PC-3 (cell line): Measurements from ENCODE around the gene PAOX. TPM values are rescaled to one million over a fixed set of nuclear protein-coding genes. Genes with fewer than 3 reads are reported as not detected.

ENCODE experiments used
- ATAC-seq: fragments of 200-7000 bp; cut with Tn5 transposase; 2 replicates; pipeline ENCODE4 v1.9.1; 2020; ENCODE audit warnings: mild to moderate bottlenecking, moderate library complexity
- BruUV-seq: library from RNA; stranded (reverse); fragments of 400-500 nt; replicated peaks from 2 replicates; lab custom pipeline; 2021; lab: Mats Ljungman, UMichigan
- CTCF ChIA-PET: fragments of 300-600 bp; sonication (Branson Sonifier 250); formaldehyde crosslinking; loops from one replicate; lab custom pipeline; 2022; ENCODE audit warnings: antibody characterized with exemption; lab: Charles Lee
- POLR2A ChIA-PET: fragments of 300-600 bp; sonication (Branson Sonifier 250); formaldehyde crosslinking; loops from one replicate; lab custom pipeline; 2022; ENCODE audit warnings: antibody characterized with exemption; ENCODE audit not compliant: unreplicated experiment; lab: Charles Lee
- DNase-seq: peaks from one replicate; pipeline ENCODE4 v3.0.0-alpha.2; 2015
- H2AFZ ChIP-seq: fragments of 300-600 bp; sonication (generic); 2 replicates; pipeline ENCODE4 v1.6.0; 2016; ENCODE audit warnings: antibody characterized with exemption, low read length
- H3F3A ChIP-seq: fragments of 300-600 bp; sonication (generic); one replicate; pipeline ENCODE4 v1.6.0; 2017; ENCODE audit warnings: antibody characterized with exemption, low read length, control low read depth, mild to moderate bottlenecking; ENCODE audit not compliant: unreplicated experiment
- H3K27ac ChIP-seq: fragments of 300-600 bp; sonication (generic); 2 replicates; pipeline ENCODE4 v1.5.1; 2016; ENCODE audit warnings: mild to moderate bottlenecking, low read length
- H3K27me3 ChIP-seq: fragments of 300-600 bp; sonication (generic); 2 replicates; pipeline ENCODE4 v1.6.1; 2016; ENCODE audit warnings: low read length, mixed read lengths
- H3K36me3 ChIP-seq: fragments of 300-600 bp; sonication (generic); 2 replicates; pipeline ENCODE4 v1.6.1; 2016; ENCODE audit warnings: low read depth, mixed run types, low read length, mixed read lengths
- H3K4me1 ChIP-seq: fragments of 300-600 bp; sonication (generic); 2 replicates; pipeline ENCODE4 v1.5.1; 2016; ENCODE audit warnings: low read length; ENCODE audit not compliant: insufficient read depth
- H3K4me2 ChIP-seq: fragments of 300-600 bp; sonication (generic); 2 replicates; pipeline ENCODE4 v1.6.0; 2016; ENCODE audit warnings: low read length
- H3K4me3 ChIP-seq: fragments of 300-600 bp; sonication (generic); 2 replicates; pipeline ENCODE4 v1.5.1; 2016; ENCODE audit warnings: mild to moderate bottlenecking, low read length, mixed read lengths
- H3K79me2 ChIP-seq: fragments of 300-600 bp; sonication (generic); 2 replicates; pipeline ENCODE4 v1.6.1; 2017; ENCODE audit warnings: low read length, mixed read lengths
- H3K9ac ChIP-seq: fragments of 300-600 bp; sonication (generic); 2 replicates; pipeline ENCODE4 v1.6.0; 2016; ENCODE audit warnings: mild to moderate bottlenecking, low read length
- H3K9me2 ChIP-seq: fragments of 300-600 bp; sonication (generic); replicated peaks from 2 replicates; pipeline ENCODE4 v1.6.1; 2016; ENCODE audit warnings: mixed run types, low read length, mixed read lengths
- H3K9me3 ChIP-seq: fragments of 300-600 bp; sonication (generic); 2 replicates; pipeline ENCODE4 v1.6.1; 2016; ENCODE audit warnings: low read length, mixed read lengths
- H4K20me1 ChIP-seq: fragments of 300-600 bp; sonication (generic); 2 replicates; pipeline ENCODE4 v1.6.1; 2016; ENCODE audit warnings: low read length, mixed read lengths
- EZH2 ChIP-seq: fragments of 300-600 bp; sonication (generic); IDR thresholded peaks from one replicate; pipeline ENCODE4 v1.6.1; 2017; ENCODE audit warnings: antibody characterized with exemption, mild to moderate bottlenecking, low read length; ENCODE audit not compliant: unreplicated experiment
- EZH2phosphoT487 ChIP-seq: fragments of 300-600 bp; sonication (generic); IDR thresholded peaks from 2 replicates; pipeline ENCODE4 v1.6.1; 2018; ENCODE audit warnings: mild to moderate bottlenecking, antibody characterized with exemption, low read length, borderline replicate concordance
- intact Hi-C: fragments of 100-400 bp; cut with micrococcal nuclease; formaldehyde crosslinking; loops from 2 replicates; pipeline ENCODE4 v1.9.0; 2023
- total RNA-seq: library from RNA; depleted of rRNA; stranded (reverse); fragments of >200 nt; gene quantifications from 2 replicates; pipeline ENCODE4 v1.2.3, GENCODE V29; 2014
- TF ChIP-seq, protein P1 (sequence below): fragments of 300-600 bp; sonication (generic); conservative IDR thresholded peaks from 2 replicates; pipeline ENCODE4 v1.5.1; 2017; ENCODE audit warnings: antibody characterized with exemption, low read depth, mild to moderate bottlenecking, low read length

The PAOX gene
- total RNA-seq, 1 experiment from 2014 or later: 4.1 TPM

DNA sequence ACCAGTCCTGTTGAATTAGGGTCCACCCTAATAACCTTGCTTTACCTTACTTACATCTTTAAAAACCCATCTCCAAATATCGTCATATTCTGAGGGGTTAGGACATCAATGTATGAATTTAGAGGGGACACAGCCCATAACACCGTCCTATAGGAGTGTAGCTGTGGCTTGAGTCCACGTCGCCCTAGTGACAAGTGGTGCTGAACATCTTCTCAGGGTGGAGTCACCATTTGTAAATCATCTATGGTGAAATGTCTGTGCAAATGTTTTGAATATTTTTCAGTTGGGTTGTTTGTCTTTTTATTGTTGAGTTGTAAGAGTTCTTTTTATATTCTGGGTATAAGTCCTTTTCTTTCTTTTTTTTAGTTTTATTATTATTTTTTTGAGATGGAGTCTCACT, 37.1 kb upstream of the PAOX start:
- intact Hi-C loops: no loop called here
- POLR2A ChIA-PET: no interaction called here

DNA sequence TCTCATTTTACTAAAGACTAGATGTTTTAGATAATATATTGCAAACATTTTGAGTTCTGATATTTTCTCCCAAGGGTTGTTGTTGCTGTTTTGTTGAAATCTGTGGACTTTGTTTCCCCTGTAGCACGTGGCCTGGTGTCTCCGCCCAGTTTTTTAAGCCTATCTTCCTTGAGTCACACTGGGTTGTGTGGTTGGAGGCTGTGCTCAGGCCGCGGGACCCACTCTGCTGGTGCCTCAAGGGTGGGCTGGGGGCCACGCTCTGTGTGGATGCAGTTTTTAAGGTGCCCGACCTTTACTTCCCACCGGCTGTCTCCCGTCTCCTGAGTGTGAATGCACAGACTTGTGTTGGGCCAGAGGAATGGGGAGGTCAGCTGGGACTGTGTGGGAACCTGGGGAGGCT, 36.1 kb upstream of the PAOX start:
- ChIA-PET CTCF (no interaction called here), POLR2A (no interaction called here)
- Histone ChIP-seq H2AFZ (no peak overlapping the region), H3F3A (no peaks in the 10 kb centered on the region), H3K4me3 (no peak overlapping the region), H4K20me1 (no peaks in the 10 kb centered on the region), H3K4me1 (peaks cover 5% of the 10 kb centered on the region; the same call in 1 of the 2 replicates), H3K4me2 (no peak overlapping the region), H3K9ac (no peak overlapping the region), H3K9me2 (no peaks in the 10 kb centered on the region), H3K79me2 (no peaks in the 10 kb centered on the region), H3K36me3 (no peaks in the 10 kb centered on the region), H3K27me3 (no peaks in the 10 kb centered on the region), H3K9me3 (no peaks in the 10 kb centered on the region), H3K27ac (no peak overlapping the region)
- intact Hi-C loops: no loop called here
- ATAC-seq: no peak
- no peak for DNase-seq
- BruUV-seq: no TSS peak
- TF ChIP-seq, protein P1, sequence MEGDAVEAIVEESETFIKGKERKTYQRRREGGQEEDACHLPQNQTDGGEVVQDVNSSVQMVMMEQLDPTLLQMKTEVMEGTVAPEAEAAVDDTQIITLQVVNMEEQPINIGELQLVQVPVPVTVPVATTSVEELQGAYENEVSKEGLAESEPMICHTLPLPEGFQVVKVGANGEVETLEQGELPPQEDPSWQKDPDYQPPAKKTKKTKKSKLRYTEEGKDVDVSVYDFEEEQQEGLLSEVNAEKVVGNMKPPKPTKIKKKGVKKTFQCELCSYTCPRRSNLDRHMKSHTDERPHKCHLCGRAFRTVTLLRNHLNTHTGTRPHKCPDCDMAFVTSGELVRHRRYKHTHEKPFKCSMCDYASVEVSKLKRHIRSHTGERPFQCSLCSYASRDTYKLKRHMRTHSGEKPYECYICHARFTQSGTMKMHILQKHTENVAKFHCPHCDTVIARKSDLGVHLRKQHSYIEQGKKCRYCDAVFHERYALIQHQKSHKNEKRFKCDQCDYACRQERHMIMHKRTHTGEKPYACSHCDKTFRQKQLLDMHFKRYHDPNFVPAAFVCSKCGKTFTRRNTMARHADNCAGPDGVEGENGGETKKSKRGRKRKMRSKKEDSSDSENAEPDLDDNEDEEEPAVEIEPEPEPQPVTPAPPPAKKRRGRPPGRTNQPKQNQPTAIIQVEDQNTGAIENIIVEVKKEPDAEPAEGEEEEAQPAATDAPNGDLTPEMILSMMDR: no peak
- TF ChIP-seq EZH2 (no peak), EZH2phosphoT487 (no peak)

More for the DNA sequence above, 37.1 kb upstream of the PAOX start:
- ATAC-seq: no peak
- Histone ChIP-seq H2AFZ (no peak overlapping the region), H4K20me1 (no peaks in the 10 kb centered on the region), H3K9me2 (no peaks in the 10 kb centered on the region), H3K4me1 (peaks cover 5% of the 10 kb centered on the region; the same call in 1 of the 2 replicates), H3K27ac (no peak overlapping the region), H3K9me3 (no peaks in the 10 kb centered on the region), H3K9ac (no peak overlapping the region), H3K27me3 (peaks cover 6% of the 10 kb centered on the region; the same call in 1 of the 2 replicates), H3K4me3 (no peak overlapping the region), H3K36me3 (no peaks in the 10 kb centered on the region), H3K4me2 (no peak overlapping the region), H3K79me2 (no peaks in the 10 kb centered on the region), H3F3A (no peaks in the 10 kb centered on the region)
- TF ChIP-seq EZH2phosphoT487 (no peak), EZH2 (no peak)
- TF ChIP-seq, protein P1: no peak
- BruUV-seq: no TSS peak
- CTCF ChIA-PET: no interaction called here
- DNase-seq: no peak

DNA sequence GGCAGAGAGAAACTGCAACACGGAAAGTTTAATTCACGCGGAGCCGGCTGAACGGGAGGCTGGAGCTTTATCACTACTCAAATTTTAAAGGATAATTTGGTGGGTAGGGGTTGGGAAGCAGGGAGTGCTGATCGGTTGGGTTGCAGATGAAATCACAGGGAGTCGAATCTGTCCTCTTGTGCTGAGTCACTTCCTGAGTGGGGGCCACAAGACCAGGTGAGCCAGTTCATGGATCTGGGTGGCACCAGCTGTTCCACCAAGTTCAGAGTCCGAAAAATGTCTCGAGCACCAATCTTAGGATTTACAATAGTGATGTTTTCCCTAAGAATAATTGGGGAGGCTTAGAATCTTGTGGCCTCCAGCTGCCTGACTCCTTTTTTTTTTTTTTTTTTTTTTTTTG, 35.5 kb upstream of the PAOX start:
- H3K79me2 ChIP-seq: no peaks in the 10 kb centered on the region
- DNase-seq (no peak), ATAC-seq (no peak)
- ChIA-PET POLR2A (no interaction called here), CTCF (interaction anchor here (0.6 kb wide), 1 partner anchor 14 kb away, joined by 4 read pairs; no protein-coding TSS in a partner anchor)
- H3K9me2 ChIP-seq: no peaks in the 10 kb centered on the region
- H3F3A ChIP-seq: no peaks in the 10 kb centered on the region
- no peak overlapping the region for H3K9ac ChIP-seq
- no TSS peak for BruUV-seq
- no peak overlapping the region for H3K27ac ChIP-seq
- no peak overlapping the region for H3K4me2 ChIP-seq
- H3K4me1 ChIP-seq: peaks cover 5% of the 10 kb centered on the region; the same call in 1 of the 2 replicates
- H3K4me3 ChIP-seq: no peak overlapping the region
- H4K20me1 ChIP-seq: no peaks in the 10 kb centered on the region
- TF ChIP-seq, protein P1: no peak
- no peak for TF ChIP-seq EZH2
- no peaks in the 10 kb centered on the region for H3K27me3 ChIP-seq
- no peaks in the 10 kb centered on the region for H3K9me3 ChIP-seq
- no peaks in the 10 kb centered on the region for H3K36me3 ChIP-seq
- intact Hi-C loops: no loop called here
- H2AFZ ChIP-seq: no peak overlapping the region
